K562 (cell line): Measurements from ENCODE around the gene RNU6-9. TPM values are rescaled to one million over a fixed set of nuclear protein-coding genes. Genes with fewer than 3 reads are reported as not detected.

Experiments
- ASH1L ChIP-seq: fragments of 450-650 bp; IDR thresholded peaks from 2 replicates; pipeline ENCODE4 v1.6.1; 2018; ENCODE audit warnings: borderline replicate concordance, mild to moderate bottlenecking, low read depth; ENCODE audit not compliant: partially characterized antibody
- FOXJ2 ChIP-seq: fragments of 200-800 bp; sonication (Bioruptor generic); IDR thresholded peaks from 2 replicates; pipeline ENCODE4 v1.6.1; 2016; ENCODE audit warnings: missing genetic modification characterization, missing compliant biosample characterization
- GATA2 ChIP-seq: sonication (generic); formaldehyde crosslinking; IDR thresholded peaks from 2 replicates; pipeline ENCODE4 v1.4.0; 2020; ENCODE audit warnings: mild to moderate bottlenecking, missing genetic modification reagents
- HDGF ChIP-seq: fragments of 450-650 bp; IDR thresholded peaks from 2 replicates; pipeline ENCODE4 v1.6.1; 2016
- ID3 ChIP-seq, 2 experiments: fragments of 250-450 bp in 1 of 2; fragments of 450-650 bp in 1 of 2; sonication (Bioruptor Pico) in 1 of 2; IDR thresholded peaks; 2 replicates each; pipeline versions ENCODE4 v1.6.1 to v1.8.0; 2016 to 2021; ENCODE audit warnings: mild to moderate bottlenecking in 2 of 2, moderate library complexity in 2 of 2, missing compliant biosample characterization in 1 of 2, missing genetic modification characterization in 1 of 2
- IRF1 ChIP-seq: sonication (generic); formaldehyde crosslinking; IDR thresholded peaks from 2 replicates; pipeline ENCODE4 v1.8.0; 2022; ENCODE audit warnings: missing genetic modification reagents, mild to moderate bottlenecking, borderline replicate concordance
- NFATC3 ChIP-seq: fragments of 450-650 bp; IDR thresholded peaks from 2 replicates; pipeline ENCODE4 v1.6.1; 2017; ENCODE audit warnings: mild to moderate bottlenecking
- PCBP1 ChIP-seq: fragments of 200-400 bp; formaldehyde crosslinking; IDR thresholded peaks from 2 replicates; pipeline ENCODE4 v1.6.1; 2018; ENCODE audit warnings: mild to moderate bottlenecking, low read depth, low read length; ENCODE audit not compliant: poor library complexity, severe bottlenecking
- POLR2G ChIP-seq: fragments of 200-400 bp; formaldehyde crosslinking; IDR thresholded peaks from 2 replicates; pipeline ENCODE4 v1.6.1; 2017; ENCODE audit warnings: low read depth, mild to moderate bottlenecking, antibody characterized with exemption, low read length, moderate library complexity
- PRMT5 ChIP-seq: sonication (generic); formaldehyde crosslinking; IDR thresholded peaks from 2 replicates; pipeline ENCODE4 v1.5.0; 2020; ENCODE audit warnings: missing genetic modification reagents
- RB1 ChIP-seq: fragments of 450-650 bp; IDR thresholded peaks from 2 replicates; pipeline ENCODE4 v1.6.1; 2017; ENCODE audit warnings: low read depth, mild to moderate bottlenecking
- SAFB2 ChIP-seq: fragments of 200-400 bp; formaldehyde crosslinking; IDR thresholded peaks from 2 replicates; pipeline ENCODE4 v1.6.1; 2018; ENCODE audit warnings: borderline replicate concordance, low read length, low read depth, moderate library complexity; ENCODE audit not compliant: severe bottlenecking
- SMARCA4 ChIP-seq: fragments of 450-650 bp; IDR thresholded peaks from 2 replicates; pipeline ENCODE4 v1.6.1; 2016
- SOX6 ChIP-seq: fragments of 450-650 bp; IDR thresholded peaks from 2 replicates; pipeline ENCODE4 v1.6.1; 2014; ENCODE audit warnings: mild to moderate bottlenecking
- TFAP4 ChIP-seq: sonication (generic); formaldehyde crosslinking; IDR thresholded peaks from 2 replicates; pipeline ENCODE4 v1.8.0; 2022; ENCODE audit warnings: missing genetic modification reagents, mild to moderate bottlenecking, moderate library complexity, borderline replicate concordance
- U2AF1 ChIP-seq: fragments of 200-400 bp; formaldehyde crosslinking; optimal IDR thresholded peaks from 2 replicates; pipeline ENCODE3; 2017; ENCODE audit warnings: mild to moderate bottlenecking, low read depth, low read length, moderate library complexity
- U2AF2 ChIP-seq: fragments of 200-400 bp; formaldehyde crosslinking; optimal IDR thresholded peaks from 2 replicates; pipeline ENCODE3; 2017; ENCODE audit warnings: low read depth, mild to moderate bottlenecking, low read length
- VEZF1 ChIP-seq: fragments of 200-800 bp; sonication (Bioruptor generic); IDR thresholded peaks from 2 replicates; pipeline ENCODE4 v1.6.1; 2017; ENCODE audit warnings: missing genetic modification characterization, missing compliant biosample characterization
- XRCC5 ChIP-seq: fragments of 200-400 bp; formaldehyde crosslinking; IDR thresholded peaks from 2 replicates; pipeline ENCODE4 v1.6.1; 2017; ENCODE audit warnings: low read depth, mild to moderate bottlenecking, low read length
- ZBED1 ChIP-seq: IDR thresholded peaks from 2 replicates; pipeline ENCODE4 v1.6.1; 2014
- ZFP36 ChIP-seq: fragments of 150-350 bp; IDR thresholded peaks from 2 replicates; pipeline ENCODE4 v1.6.1; 2018; ENCODE audit warnings: low read length, low read depth; ENCODE audit not compliant: partially characterized antibody
- ZNF174 ChIP-seq: fragments of 250-450 bp; sonication (Bioruptor Pico); IDR thresholded peaks from 2 replicates; pipeline ENCODE4 v1.4.0; 2020; ENCODE audit warnings: mild to moderate bottlenecking
- ZNF280B ChIP-seq: fragments of 250-450 bp; sonication (Bioruptor Pico); IDR thresholded peaks from 2 replicates; pipeline ENCODE4 v1.5.1; 2021; ENCODE audit warnings: mild to moderate bottlenecking
- ZNF785 ChIP-seq: fragments of 250-450 bp; sonication (Bioruptor Pico); IDR thresholded peaks from 2 replicates; pipeline ENCODE4 v1.4.0; 2020; ENCODE audit warnings: mild to moderate bottlenecking
- ZSCAN29 ChIP-seq: fragments of 450-650 bp; IDR thresholded peaks from 2 replicates; pipeline ENCODE4 v1.6.1; 2017
- polyA plus RNA-seq, 8 experiments: library from polyadenylated mRNA; depleted of rRNA in 4 of 8; stranded (reverse) in 5 of 8; unstranded in 3 of 8; fragments of >200 nt; fragmentation: Nextera tagmentation in 2 of 8; fragmentation: Illumina TruSeq in 1 of 8; extraction: Ambion mirVana in 2 of 8; extraction: Trizol in 1 of 8; gene quantifications; 2 replicates each; pipeline versions ENCODE4 v1.2.1 to v1.2.3, GENCODE V29; 2011 to 2014; ENCODE audit warnings: inconsistent platforms in 1 of 8, missing spikeins in 1 of 8
- total RNA-seq, 7 experiments: library from RNA; depleted of rRNA in 6 of 7; stranded (reverse); fragments of >200 nt in 6 of 7; fragmentation: Illumina TruSeq in 2 of 7; extraction: Trizol in 2 of 7; gene quantifications; 2 replicates each; pipeline versions ENCODE4 v1.2.1 to v1.2.3, GENCODE V29; 2011 to 2021; ENCODE audit warnings: low replicate concordance in 1 of 7

The RNU6-9 gene
- total and polyA plus RNA-seq, 9 of the 15 experiments (the other 6 are each of a cell fraction or from before 2014, with no cell fraction given) = not detected

- TF ChIP-seq ID3 (CRISPR knock-in tag; IDR thresholded peaks at IDR 0.05) (no peak), ID3 (tag; IDR thresholded peaks at IDR 0.05) (no peak), PCBP1 (no peak), HDGF (peak; percentile 37; the same call in 1 of the 2 replicates), ZFP36 (no peak), SAFB2 (no peak), SMARCA4 (no peak), ZSCAN29 (no peak), PRMT5 (CRISPR knock-in tag) (no peak), ZBED1 (no peak), XRCC5 (no peak), IRF1 (CRISPR knock-in tag) (no peak), RB1 (no peak), ZNF174 (no peak), ZNF785 (no peak), U2AF2 (no peak), VEZF1 (CRISPR knock-in tag) (peak; percentile 83), POLR2G (peak; percentile 70), U2AF1 (no peak), FOXJ2 (tag) (no peak), ASH1L (no peak), NFATC3 (no peak), ZNF280B (CRISPR knock-in tag) (no peak), SOX6 (no peak), GATA2 (CRISPR knock-in tag) (no peak), TFAP4 (CRISPR knock-in tag) (peak; percentile 67)
These were observed 20.9 kb upstream of the RNU6-9 start (continued) for GRCh38 chr19:872266-872951.
